DOHH2 (cell line): ENCODE measurements around the gene DIS3L2.

ENCODE experiments used
- H3F3A ChIP-seq: fragments of 200-600 bp; sonication (generic), shearing (Covaris generic); 2 replicates; pipeline ENCODE4 v1.6.0; 2016; ENCODE audit warnings: antibody characterized with exemption, mild to moderate bottlenecking; ENCODE audit not compliant: control insufficient read depth, insufficient read depth
- H3K27ac ChIP-seq: fragments of 200-600 bp; sonication (generic); 2 replicates; pipeline ENCODE4 v1.5.1; 2014; ENCODE audit warnings: low read depth, mild to moderate bottlenecking, low read length, moderate library complexity
- H3K27me3 ChIP-seq: fragments of 200-600 bp; sonication (generic); 2 replicates; pipeline ENCODE4 v1.6.1; 2014; ENCODE audit warnings: mild to moderate bottlenecking, low read length, mixed read lengths; ENCODE audit not compliant: control insufficient read depth
- H3K36me3 ChIP-seq: fragments of 200-600 bp; sonication (generic); 2 replicates; pipeline ENCODE4 v1.6.1; 2014; ENCODE audit warnings: mild to moderate bottlenecking, low read length, moderate library complexity, mixed read lengths; ENCODE audit not compliant: control insufficient read depth
- H3K4me1 ChIP-seq: fragments of 200-600 bp; sonication (generic); 2 replicates; pipeline ENCODE4 v1.6.1; 2014; ENCODE audit warnings: mild to moderate bottlenecking, low read length, mixed read lengths; ENCODE audit not compliant: control insufficient read depth
- H3K4me2 ChIP-seq: fragments of 200-600 bp; sonication (generic); 2 replicates; pipeline ENCODE4 v1.6.0; 2014; ENCODE audit warnings: mild to moderate bottlenecking, low read length, moderate library complexity
- H3K4me3 ChIP-seq: fragments of 200-600 bp; sonication (generic); 2 replicates; pipeline ENCODE4 v1.5.1; 2014; ENCODE audit warnings: mild to moderate bottlenecking, low read length, mixed read lengths
- H3K79me2 ChIP-seq: fragments of 200-600 bp; sonication (generic); 2 replicates; pipeline ENCODE4 v1.6.1; 2014; ENCODE audit warnings: mild to moderate bottlenecking, low read length, mixed read lengths; ENCODE audit not compliant: control insufficient read depth
- H3K9me2 ChIP-seq: fragments of 200-600 bp; sonication (generic); replicated peaks from 2 replicates; pipeline ENCODE4 v1.6.1; 2014; ENCODE audit warnings: mild to moderate bottlenecking, low read length, mixed read lengths; ENCODE audit not compliant: control insufficient read depth
- H3K9me3 ChIP-seq: fragments of 200-600 bp; sonication (generic); 2 replicates; pipeline ENCODE4 v1.6.1; 2014; ENCODE audit warnings: antibody characterized with exemption, low read length, mixed read lengths; ENCODE audit not compliant: control insufficient read depth, insufficient read depth
- H4K20me1 ChIP-seq: fragments of 200-600 bp; sonication (generic); 2 replicates; pipeline ENCODE4 v1.6.0; 2014; ENCODE audit warnings: low read depth, mild to moderate bottlenecking, antibody characterized with exemption, low read length, moderate library complexity; ENCODE audit not compliant: control insufficient read depth, insufficient read depth
- EZH2phosphoT487 ChIP-seq: fragments of 200-600 bp; sonication (generic); IDR thresholded peaks from 2 replicates; pipeline ENCODE4 v1.6.1; 2017; ENCODE audit warnings: borderline replicate concordance, mild to moderate bottlenecking, antibody characterized with exemption, low read length, moderate library complexity, mixed read lengths
- TF ChIP-seq, protein P1 (sequence below): fragments of 200-600 bp; sonication (generic); IDR thresholded peaks from one replicate; pipeline ENCODE4 v1.5.1; 2014; ENCODE audit warnings: antibody characterized with exemption, mild to moderate bottlenecking, low read depth, low read length; ENCODE audit not compliant: poor library complexity, severe bottlenecking

The DIS3L2 gene

DNA sequence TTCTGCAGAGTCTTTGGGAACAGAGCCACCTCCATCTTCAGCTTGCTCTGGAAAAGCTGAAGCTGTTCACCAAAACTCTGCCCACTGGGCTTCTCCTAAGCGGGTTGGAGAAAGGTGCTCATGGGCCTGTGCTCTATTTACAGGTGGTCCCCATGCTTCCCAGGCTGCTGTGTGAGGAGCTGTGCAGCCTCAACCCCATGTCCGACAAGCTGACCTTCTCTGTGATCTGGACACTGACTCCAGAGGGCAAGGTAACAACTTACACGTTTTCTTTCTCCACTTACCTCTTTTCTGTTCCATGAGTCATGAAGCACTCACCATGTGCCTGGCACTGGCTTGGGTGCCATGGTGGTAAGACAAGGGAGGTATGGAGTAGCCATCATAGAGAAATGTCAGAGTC lies 287.6 kb downstream of the DIS3L2 start:
- no peaks in the 10 kb centered on the region for H3K9me3 ChIP-seq
- no peaks in the 10 kb centered on the region for H3K9me2 ChIP-seq
- no peaks in the 10 kb centered on the region for H4K20me1 ChIP-seq
- H3K4me1 ChIP-seq, result no peaks in the 10 kb centered on the region
- no peak overlapping the region for H3K4me3 ChIP-seq
- no peaks in the 10 kb centered on the region for H3K79me2 ChIP-seq
- no peak overlapping the region for H3K4me2 ChIP-seq
- no peaks in the 10 kb centered on the region for H3K36me3 ChIP-seq
- TF ChIP-seq EZH2phosphoT487, result no peak
- TF ChIP-seq, protein P1, sequence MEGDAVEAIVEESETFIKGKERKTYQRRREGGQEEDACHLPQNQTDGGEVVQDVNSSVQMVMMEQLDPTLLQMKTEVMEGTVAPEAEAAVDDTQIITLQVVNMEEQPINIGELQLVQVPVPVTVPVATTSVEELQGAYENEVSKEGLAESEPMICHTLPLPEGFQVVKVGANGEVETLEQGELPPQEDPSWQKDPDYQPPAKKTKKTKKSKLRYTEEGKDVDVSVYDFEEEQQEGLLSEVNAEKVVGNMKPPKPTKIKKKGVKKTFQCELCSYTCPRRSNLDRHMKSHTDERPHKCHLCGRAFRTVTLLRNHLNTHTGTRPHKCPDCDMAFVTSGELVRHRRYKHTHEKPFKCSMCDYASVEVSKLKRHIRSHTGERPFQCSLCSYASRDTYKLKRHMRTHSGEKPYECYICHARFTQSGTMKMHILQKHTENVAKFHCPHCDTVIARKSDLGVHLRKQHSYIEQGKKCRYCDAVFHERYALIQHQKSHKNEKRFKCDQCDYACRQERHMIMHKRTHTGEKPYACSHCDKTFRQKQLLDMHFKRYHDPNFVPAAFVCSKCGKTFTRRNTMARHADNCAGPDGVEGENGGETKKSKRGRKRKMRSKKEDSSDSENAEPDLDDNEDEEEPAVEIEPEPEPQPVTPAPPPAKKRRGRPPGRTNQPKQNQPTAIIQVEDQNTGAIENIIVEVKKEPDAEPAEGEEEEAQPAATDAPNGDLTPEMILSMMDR, result no peak
- no peak overlapping the region for H3K27ac ChIP-seq
- no peaks in the 10 kb centered on the region for H3K27me3 ChIP-seq
- no peaks in the 10 kb centered on the region for H3F3A ChIP-seq

DNA sequence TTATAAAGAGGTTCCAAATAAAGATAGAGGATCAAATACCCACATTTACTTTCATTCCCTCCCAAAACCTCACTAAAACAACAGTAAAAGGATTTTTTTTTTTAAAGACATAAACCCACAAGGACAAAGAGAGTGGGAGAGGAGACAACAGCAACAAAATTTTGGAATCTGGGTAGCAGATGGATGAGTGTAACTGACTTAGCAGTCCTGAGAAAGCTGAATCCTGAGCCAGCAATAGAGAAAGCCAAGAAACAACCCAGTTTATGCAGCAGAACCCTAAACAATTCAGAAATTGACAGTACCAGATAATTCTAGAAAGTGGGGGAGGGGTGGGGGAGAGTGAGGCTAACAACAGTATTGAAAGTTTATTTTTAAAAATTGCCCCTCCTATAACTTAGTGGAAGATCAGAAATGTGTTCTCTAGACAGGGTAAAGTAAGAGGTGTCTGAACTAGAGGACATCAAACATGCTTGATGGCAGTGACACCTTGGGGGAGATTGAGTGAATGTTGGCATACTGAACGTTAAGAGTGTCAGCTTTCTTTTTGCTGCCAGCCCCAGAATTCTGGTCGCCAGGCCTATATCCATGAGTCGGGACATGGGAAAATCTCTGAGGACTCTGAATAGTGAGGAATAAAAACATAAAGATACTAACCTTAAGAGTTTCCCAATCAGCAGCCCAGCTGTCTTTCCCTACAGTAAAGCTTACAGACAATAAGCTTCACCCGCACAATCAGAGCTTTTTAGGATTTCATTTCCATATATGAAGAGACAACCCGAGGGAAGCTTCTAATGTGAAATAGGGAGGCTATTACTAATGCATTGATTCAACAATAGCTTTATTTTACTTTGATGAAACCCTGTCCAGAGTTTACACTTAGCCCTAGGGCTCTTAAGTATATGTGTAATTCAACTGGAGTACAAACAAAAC lies 289.0 kb downstream of the DIS3L2 start:
- Histone ChIP-seq H4K20me1 (no peaks in the 10 kb centered on the region), H3K4me1 (no peaks in the 10 kb centered on the region), H3K9me2 (no peaks in the 10 kb centered on the region), H3K27ac (no peak overlapping the region), H3F3A (no peaks in the 10 kb centered on the region), H3K4me2 (no peak overlapping the region), H3K4me3 (no peak overlapping the region), H3K79me2 (no peaks in the 10 kb centered on the region), H3K27me3 (no peaks in the 10 kb centered on the region), H3K9me3 (no peaks in the 10 kb centered on the region), H3K36me3 (no peaks in the 10 kb centered on the region)
- TF ChIP-seq, protein P1, result no peak
- TF ChIP-seq EZH2phosphoT487, result no peak

DNA sequence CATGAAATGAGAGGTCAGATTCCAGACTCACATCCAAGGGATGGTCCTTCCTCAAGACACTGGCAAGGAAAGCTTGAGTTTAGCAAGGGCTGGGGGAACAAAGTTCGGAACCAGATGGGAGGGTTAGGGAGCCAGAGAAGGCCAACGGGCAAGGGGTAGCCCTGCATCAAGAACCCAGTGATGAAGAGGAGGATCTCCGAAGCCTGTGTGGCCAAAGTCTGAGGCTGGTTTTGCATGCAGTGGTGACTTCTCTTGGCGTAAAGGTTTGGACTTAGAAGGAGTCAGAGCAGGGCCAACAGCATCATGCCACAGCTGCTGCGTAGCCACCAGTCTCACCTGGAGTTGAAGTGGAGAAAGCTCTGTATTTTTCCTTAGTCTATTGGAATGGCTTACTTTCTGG lies 293.5 kb downstream of the DIS3L2 start:
- Histone ChIP-seq H3K27me3 (no peaks in the 10 kb centered on the region), H3K79me2 (no peaks in the 10 kb centered on the region), H3K4me2 (no peak overlapping the region), H3K36me3 (no peaks in the 10 kb centered on the region), H3F3A (no peaks in the 10 kb centered on the region), H3K4me3 (no peak overlapping the region), H3K9me2 (no peaks in the 10 kb centered on the region), H4K20me1 (no peaks in the 10 kb centered on the region), H3K9me3 (no peaks in the 10 kb centered on the region), H3K4me1 (no peaks in the 10 kb centered on the region), H3K27ac (no peak overlapping the region)
- TF ChIP-seq EZH2phosphoT487, result no peak
- TF ChIP-seq, protein P1, result no peak
